Left cardiac atrium (tissue), 4 donors: ENCODE results near the gene DEPDC5. TPM values are rescaled to one million over a fixed set of nuclear protein-coding genes. Genes with fewer than 3 reads are reported as not detected.

ENCODE experiments used
- ATAC-seq, 2 donors: fragments of 200-7000 bp; cut with Tn5 transposase; one replicate each; pipeline ENCODE4 v1.9.1; 2020; ENCODE audit warnings: mild to moderate bottlenecking in 2 of 2, moderate library complexity in 2 of 2
- DNase-seq: peaks from one replicate; pipeline ENCODE4 v3.0.0-alpha.2; 2020
- intact Hi-C, 2 donors: fragments of 100-400 bp; cut with DNase I; formaldehyde crosslinking; loops; one replicate each; pipeline versions ENCODE4 v1.14.1 to v1.15.1; 2022 to 2023
- total RNA-seq, 2 donors: library from RNA; stranded (reverse); fragmentation: NEBNext Ultra II Directional; extraction: Animal tissue kit (Norgen Biotek cat#: 25700); gene quantifications; one replicate each; pipeline ENCODE4 v1.2.1, GENCODE V29; 2021
- donor health status: DM: no; HTN: yes; CAD: no.
- donor health status: DM: no; HTN: yes; CAD: no; lungs with severe emphysema.
- donor health status: DM: yes; HTN: yes; CAD: no.
- donor health status: Dilated cardiomyopathy.

DEPDC5 gene
- total RNA-seq, 2 donors from 2014 or later, result 12.2 to 14.7 TPM

GRCh38 chr22:31909977-31910376 is 156.2 kb downstream of the DEPDC5 start:
- intact Hi-C loops, result no loop called here
- DNase-seq (no peak), ATAC-seq (no peak)

GRCh38 chr22:31911565-31912406 is 158.0 kb downstream of the DEPDC5 start:
- intact Hi-C loops, result no loop called here
- ATAC-seq, result no peak

GRCh38 chr22:31912407-31912743 is 158.6 kb downstream of the DEPDC5 start:
- intact Hi-C loops, result no loop called here
- DNase-seq (no peak), ATAC-seq (no peak)

More at GRCh38 chr22:31911565-31912406, 158.0 kb downstream of the DEPDC5 start:
- DNase-seq, result no peak

- DNase-seq, result no peak
- no peak for ATAC-seq
- intact Hi-C loops, result no loop called here
Observed at GRCh38 chr22:31915586-31915985, 161.8 kb downstream of the DEPDC5 start.

- intact Hi-C loops, result no loop called here
- DNase-seq (no peak), ATAC-seq (peak; percentile 57 to 75)
Observed at GRCh38 chr22:31917227-31917921, 163.6 kb downstream of the DEPDC5 start.

GRCh38 chr22:31919730-31920129 is 165.9 kb downstream of the DEPDC5 start:
- DNase-seq (no peak), ATAC-seq (no peak)
- intact Hi-C loops, result no loop called here

GRCh38 chr22:31920306-31920705 is 166.5 kb downstream of the DEPDC5 start:
- DNase-seq, result no peak
- intact Hi-C loops, result no loop called here
- no peak for ATAC-seq

GRCh38 chr22:31921106-31921505 is 167.3 kb downstream of the DEPDC5 start:
- no peak for DNase-seq
- intact Hi-C loops, result no loop called here
- ATAC-seq, result no peak

GRCh38 chr22:31922534-31922933 is 168.7 kb downstream of the DEPDC5 start:
- intact Hi-C loops, result no loop called here
- DNase-seq, result no peak
- ATAC-seq, result no peak

GRCh38 chr22:31923136-31923535 is 169.3 kb downstream of the DEPDC5 start:
- peak; percentile 42 for DNase-seq
- ATAC-seq, result peak; percentile 68
- intact Hi-C loops, result no loop called here

- intact Hi-C loops, result no loop called here
- DNase-seq (no peak), ATAC-seq (no peak)
Observed at GRCh38 chr22:31923747-31924146, 169.9 kb downstream of the DEPDC5 start.

- DNase-seq, result no peak
- no peak for ATAC-seq
- intact Hi-C loops, result no loop called here
Observed at GRCh38 chr22:31925056-31925455, 171.2 kb downstream of the DEPDC5 start.

- ATAC-seq (no peak), DNase-seq (no peak)
- intact Hi-C loops, result no loop called here
Observed at GRCh38 chr22:31926024-31926423, 172.2 kb downstream of the DEPDC5 start.

GRCh38 chr22:31926969-31927368 is 173.2 kb downstream of the DEPDC5 start:
- no peak for ATAC-seq
- intact Hi-C loops, result no loop called here
- no peak for DNase-seq

GRCh38 chr22:31927562-31927961 is 173.7 kb downstream of the DEPDC5 start:
- no peak for ATAC-seq
- intact Hi-C loops, result no loop called here
- no peak for DNase-seq

GRCh38 chr22:31929167-31929930 is 175.5 kb downstream of the DEPDC5 start:
- ATAC-seq (peak in 1 of 2 donors; percentile 79), DNase-seq (peak; percentile 30)
- intact Hi-C loops, result no loop called here

- peak in 1 of 2 donors; percentile 7 for ATAC-seq
- DNase-seq, result no peak
- intact Hi-C loops, result no loop called here
Observed at GRCh38 chr22:31932863-31933262, 179.0 kb downstream of the DEPDC5 start.

GRCh38 chr22:31933406-31933805 is 179.6 kb downstream of the DEPDC5 start:
- DNase-seq (no peak), ATAC-seq (no peak)
- intact Hi-C loops, result no loop called here

GRCh38 chr22:31933816-31934482 is 180.1 kb downstream of the DEPDC5 start:
- no peak for DNase-seq
- intact Hi-C loops, result no loop called here
- ATAC-seq, result no peak
